ENCODE results near the gene HMGXB3. TPM values are rescaled to one million over a fixed set of nuclear protein-coding genes. Genes with fewer than 3 reads are reported as not detected.

The HMGXB3 gene
- total RNA-seq, 2 donors from 2014 or later, result 22.6 to 43.5 TPM

DNA sequence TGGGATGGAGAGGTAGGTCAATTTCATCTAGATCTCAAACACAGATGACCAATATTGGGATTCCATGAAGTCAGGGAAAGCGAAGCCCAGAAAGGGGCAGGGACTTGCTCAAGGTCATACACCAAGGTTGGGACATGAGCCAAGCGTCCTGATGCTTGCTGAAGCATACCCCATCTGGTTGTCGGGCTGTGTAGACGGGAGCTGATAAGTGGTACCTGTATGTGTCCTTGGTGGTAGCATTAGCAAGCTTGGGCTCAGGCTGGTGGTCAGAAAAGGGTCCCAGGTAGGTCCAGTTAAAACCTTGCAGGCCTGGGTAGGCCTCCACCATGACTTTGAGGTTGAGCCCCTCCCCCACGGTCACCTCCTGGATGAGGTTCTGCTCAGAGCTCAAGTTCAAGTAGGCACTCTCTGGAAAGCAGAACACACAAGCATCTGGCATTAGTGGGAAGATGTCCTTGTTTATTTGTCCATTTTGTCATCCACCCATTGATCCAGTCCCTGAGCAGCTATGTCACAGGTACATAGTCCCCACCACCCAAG lies 72.6 kb downstream of the HMGXB3 start:
- WGBS, 2 donors, result 56 to 71% methylated on average over 5 of the region's 5 CpGs
- Histone ChIP-seq H3K36me3 (replicated peaks in 1 of 2; ENCODE audit: insufficient read depth in 1 of 2, low read depth in 2 of 2) (no peaks in the 10 kb centered on the region), H3K4me1 (no peaks in the 10 kb centered on the region), H3K9me3 (no peaks in the 10 kb centered on the region), H3K27me3 (no peaks in the 10 kb centered on the region), H3K27ac (no peak overlapping the region), H3K4me3 (no peak overlapping the region)
- intact Hi-C loops (cut with DNase I), result no loop called here
- no peak for TF ChIP-seq POLR2A (IDR thresholded peaks at IDR 0.05)
- TF ChIP-seq, protein P1, sequence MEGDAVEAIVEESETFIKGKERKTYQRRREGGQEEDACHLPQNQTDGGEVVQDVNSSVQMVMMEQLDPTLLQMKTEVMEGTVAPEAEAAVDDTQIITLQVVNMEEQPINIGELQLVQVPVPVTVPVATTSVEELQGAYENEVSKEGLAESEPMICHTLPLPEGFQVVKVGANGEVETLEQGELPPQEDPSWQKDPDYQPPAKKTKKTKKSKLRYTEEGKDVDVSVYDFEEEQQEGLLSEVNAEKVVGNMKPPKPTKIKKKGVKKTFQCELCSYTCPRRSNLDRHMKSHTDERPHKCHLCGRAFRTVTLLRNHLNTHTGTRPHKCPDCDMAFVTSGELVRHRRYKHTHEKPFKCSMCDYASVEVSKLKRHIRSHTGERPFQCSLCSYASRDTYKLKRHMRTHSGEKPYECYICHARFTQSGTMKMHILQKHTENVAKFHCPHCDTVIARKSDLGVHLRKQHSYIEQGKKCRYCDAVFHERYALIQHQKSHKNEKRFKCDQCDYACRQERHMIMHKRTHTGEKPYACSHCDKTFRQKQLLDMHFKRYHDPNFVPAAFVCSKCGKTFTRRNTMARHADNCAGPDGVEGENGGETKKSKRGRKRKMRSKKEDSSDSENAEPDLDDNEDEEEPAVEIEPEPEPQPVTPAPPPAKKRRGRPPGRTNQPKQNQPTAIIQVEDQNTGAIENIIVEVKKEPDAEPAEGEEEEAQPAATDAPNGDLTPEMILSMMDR (IDR thresholded peaks at IDR 0.05), result no peak
- ATAC-seq (no peak), DNase-seq (peak in 2 of 4 donors; percentile 1 to 6)

DNA sequence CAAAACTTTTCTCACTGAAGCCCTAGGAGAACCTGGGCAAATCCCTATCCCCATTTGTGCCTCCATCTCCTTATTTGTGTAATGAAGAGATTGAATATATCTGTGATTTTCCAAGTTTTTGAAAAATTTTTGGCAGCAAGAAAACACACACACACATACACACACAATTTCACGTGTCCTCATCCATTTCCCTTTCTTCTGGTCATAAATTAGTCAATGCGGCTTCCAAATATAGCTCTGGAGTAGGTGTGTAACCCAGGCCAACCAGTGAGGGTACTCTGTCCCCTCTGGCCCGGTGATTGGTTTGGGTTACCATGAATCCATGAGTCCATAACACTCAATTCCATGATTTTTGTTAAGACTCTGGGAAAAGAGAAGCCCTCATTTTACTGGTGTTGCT lies 73.1 kb downstream of the HMGXB3 start:
- Histone ChIP-seq H3K4me1 (no peaks in the 10 kb centered on the region), H3K9me3 (no peaks in the 10 kb centered on the region), H3K36me3 (replicated peaks in 1 of 2; ENCODE audit: insufficient read depth in 1 of 2, low read depth in 2 of 2) (no peaks in the 10 kb centered on the region), H3K4me3 (no peak overlapping the region), H3K27me3 (no peaks in the 10 kb centered on the region), H3K27ac (no peak overlapping the region)
- 80 to 82% methylated on average over 3 of the region's 3 CpGs for WGBS, 2 donors
- DNase-seq (no peak), ATAC-seq (no peak)
- TF ChIP-seq, protein P1 (IDR thresholded peaks at IDR 0.05), result no peak
- no peak for TF ChIP-seq POLR2A (IDR thresholded peaks at IDR 0.05)
- intact Hi-C loops (cut with DNase I), result no loop called here

DNA sequence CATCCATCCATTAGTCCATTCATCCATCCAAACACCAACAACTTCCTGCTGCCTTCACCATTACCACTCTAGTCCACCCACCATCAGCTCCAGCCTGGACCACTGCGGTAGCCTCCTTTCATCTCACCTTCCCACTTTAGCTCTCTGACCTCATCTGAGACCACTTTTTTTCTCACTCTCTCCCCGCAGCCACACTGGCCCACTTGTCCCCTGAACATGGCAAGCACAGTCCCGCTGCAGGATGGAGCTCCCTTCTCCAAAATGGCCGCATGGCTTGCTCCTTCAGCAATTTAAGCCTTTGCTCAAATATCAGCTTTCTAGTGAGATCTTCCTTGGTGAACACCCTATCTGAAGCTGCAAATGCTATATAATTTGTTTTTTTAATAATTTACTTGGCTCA lies 74.7 kb downstream of the HMGXB3 start:
- 63 to 86% methylated on average over 4 of the region's 4 CpGs for WGBS, 2 donors
- no peak overlapping the region for H3K27ac ChIP-seq
- intact Hi-C loops (cut with DNase I), result no loop called here
- no peaks in the 10 kb centered on the region for H3K4me1 ChIP-seq
- no peaks in the 10 kb centered on the region for H3K9me3 ChIP-seq
- no peak overlapping the region for H3K4me3 ChIP-seq
- DNase-seq (no peak), ATAC-seq (no peak)
- no peaks in the 10 kb centered on the region for H3K36me3 ChIP-seq (replicated peaks in 1 of 2; ENCODE audit: insufficient read depth in 1 of 2, low read depth in 2 of 2)
- TF ChIP-seq, protein P1 (IDR thresholded peaks at IDR 0.05), result no peak
- no peaks in the 10 kb centered on the region for H3K27me3 ChIP-seq

DNA sequence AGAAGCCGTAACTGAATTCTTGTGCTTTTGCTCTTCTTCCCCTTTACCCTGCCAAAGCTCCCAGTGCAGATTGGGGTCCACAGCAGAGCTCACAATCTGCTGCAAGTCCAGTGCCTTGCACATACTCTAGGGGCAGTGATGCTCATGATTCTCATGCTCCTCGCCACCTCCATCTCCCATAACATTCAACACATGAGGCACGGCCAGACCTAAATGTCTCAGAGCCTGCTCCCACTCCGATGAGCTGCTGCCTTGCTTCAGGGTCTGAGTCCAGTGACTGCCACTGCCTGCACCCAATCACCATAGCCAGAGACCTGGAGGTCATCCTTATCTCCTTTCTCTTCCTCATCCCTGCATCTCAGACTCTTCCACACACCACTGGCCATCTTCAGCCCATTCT lies 75.3 kb downstream of the HMGXB3 start:
- Histone ChIP-seq H3K27me3 (no peaks in the 10 kb centered on the region), H3K4me3 (no peak overlapping the region), H3K36me3 (replicated peaks in 1 of 2; ENCODE audit: insufficient read depth in 1 of 2, low read depth in 2 of 2) (no peaks in the 10 kb centered on the region), H3K4me1 (no peaks in the 10 kb centered on the region), H3K9me3 (no peaks in the 10 kb centered on the region), H3K27ac (no peak overlapping the region)
- DNase-seq, result no peak
- no peak for TF ChIP-seq POLR2A (IDR thresholded peaks at IDR 0.05)
- TF ChIP-seq, protein P1 (IDR thresholded peaks at IDR 0.05), result no peak
- WGBS, 2 donors, result 80 to 88% methylated on average over 4 of the region's 4 CpGs
- ATAC-seq, result no peak
- intact Hi-C loops (cut with DNase I), result no loop called here

DNA sequence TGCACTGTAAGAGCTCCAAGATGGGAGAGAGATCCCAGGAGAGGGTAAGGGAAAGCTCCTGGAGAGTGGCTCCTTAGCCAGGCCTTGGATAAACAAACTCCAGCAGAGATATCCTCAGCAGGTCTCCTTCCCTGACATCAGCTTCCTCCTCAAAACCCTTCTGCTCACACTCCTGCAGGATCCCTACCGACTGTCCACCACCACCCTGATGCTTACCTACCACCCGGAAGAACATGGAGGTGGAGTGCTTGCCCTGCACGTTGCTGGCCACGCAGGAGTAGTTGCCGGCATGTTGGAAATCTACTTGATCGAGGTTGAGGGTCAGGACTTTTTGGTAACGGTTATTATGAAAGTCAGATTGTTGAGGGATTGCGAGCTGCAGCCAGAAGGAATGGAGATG lies 76.5 kb downstream of the HMGXB3 start:
- Histone ChIP-seq H3K4me1 (no peaks in the 10 kb centered on the region), H3K27me3 (no peaks in the 10 kb centered on the region), H3K27ac (no peak overlapping the region), H3K36me3 (replicated peaks in 1 of 2; ENCODE audit: insufficient read depth in 1 of 2, low read depth in 2 of 2) (no peaks in the 10 kb centered on the region), H3K4me3 (no peak overlapping the region), H3K9me3 (no peaks in the 10 kb centered on the region)
- intact Hi-C loops (cut with DNase I), result no loop called here
- ATAC-seq (no peak), DNase-seq (no peak)
- WGBS, 2 donors, result 75 to 80% methylated on average over 8 of the region's 8 CpGs
- TF ChIP-seq POLR2A (IDR thresholded peaks at IDR 0.05), result no peak
- TF ChIP-seq, protein P1 (IDR thresholded peaks at IDR 0.05), result no peak

All from body of pancreas (tissue), 4 donors.